IPS-15b (cell line): ENCODE data around the gene STRC.
"Not testable (repeated sequence)": the region's sequence is repeated elsewhere in the genome, so short reads cannot be mapped to it uniquely, and the experiment has no call there.

ENCODE experiments used
- H3K27me3 ChIP-seq: one replicate; pipeline ENCODE4 v1.6.1; 2013; ENCODE audit warnings: low read length; ENCODE audit not compliant: control insufficient read depth, insufficient read depth
- H3K36me3 ChIP-seq: one replicate; pipeline ENCODE4 v1.6.1; 2013; ENCODE audit warnings: low read length; ENCODE audit not compliant: control insufficient read depth, insufficient read depth
- H3K4me1 ChIP-seq: one replicate; pipeline ENCODE4 v1.6.1; 2013; ENCODE audit warnings: mild to moderate bottlenecking, low read length; ENCODE audit not compliant: control insufficient read depth, insufficient read depth
- H3K4me3 ChIP-seq: one replicate; pipeline ENCODE4 v1.5.1; 2013; ENCODE audit warnings: low read depth, low read length
- H3K9ac ChIP-seq: one replicate; pipeline ENCODE4 v1.6.1; 2013; ENCODE audit warnings: low read depth, mild to moderate bottlenecking, low read length
- H3K9me3 ChIP-seq: one replicate; pipeline ENCODE4 v1.6.1; 2013; ENCODE audit warnings: mild to moderate bottlenecking, low read length; ENCODE audit not compliant: control insufficient read depth, insufficient read depth

STRC gene

DNA sequence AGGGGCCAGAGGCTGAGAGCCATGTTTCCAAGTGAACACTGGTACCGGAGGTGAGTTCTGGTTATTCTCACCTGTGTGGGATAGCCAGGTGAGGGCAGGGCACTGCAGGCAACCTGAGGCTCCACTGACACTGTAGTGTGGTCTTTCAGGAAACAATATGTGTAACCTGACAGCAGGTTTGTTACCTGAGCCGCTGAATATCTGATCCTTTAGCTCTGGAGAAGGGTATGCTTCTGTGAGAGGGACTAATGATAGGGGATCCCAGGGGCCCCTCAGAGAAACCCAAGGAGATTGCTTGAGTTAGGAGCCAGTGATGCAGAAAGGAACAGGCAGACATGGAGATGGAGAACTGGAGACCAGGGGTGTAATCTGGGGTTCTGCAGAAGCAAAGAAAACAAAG, at the start of gene STRC:
TSS of gene STRC (minus strand) at position 101 of the 400 bp plus-strand sequence. CDS start at position 23, 78 bp downstream.
- not testable (repeated sequence) for H3K9ac ChIP-seq, H3K4me1 ChIP-seq, H3K36me3 ChIP-seq, H3K27me3 ChIP-seq, H3K4me3 ChIP-seq, H3K9me3 ChIP-seq

DNA sequence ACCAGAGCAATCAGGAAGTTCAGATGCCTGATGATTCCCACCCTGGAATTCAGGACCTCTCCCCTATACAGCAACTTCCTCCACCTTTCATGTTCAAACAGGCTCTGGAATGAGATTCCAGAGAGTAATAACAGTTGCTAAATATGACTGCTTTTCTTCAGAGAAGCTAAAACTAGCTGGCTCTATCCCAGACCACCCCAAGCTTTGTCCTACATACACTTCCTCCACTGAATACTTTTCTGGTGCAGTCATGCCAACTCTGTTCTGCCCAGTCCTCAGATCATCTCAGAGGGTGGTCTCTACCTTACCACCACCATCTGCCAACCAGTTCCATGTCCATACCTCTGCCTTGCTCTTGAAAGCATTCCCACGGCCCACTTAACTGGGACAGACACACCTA, 47.6 kb upstream of the STRC start:
- not testable (repeated sequence) for H3K27me3 ChIP-seq, H3K36me3 ChIP-seq, H3K9me3 ChIP-seq, H3K4me1 ChIP-seq, H3K9ac ChIP-seq, H3K4me3 ChIP-seq

DNA sequence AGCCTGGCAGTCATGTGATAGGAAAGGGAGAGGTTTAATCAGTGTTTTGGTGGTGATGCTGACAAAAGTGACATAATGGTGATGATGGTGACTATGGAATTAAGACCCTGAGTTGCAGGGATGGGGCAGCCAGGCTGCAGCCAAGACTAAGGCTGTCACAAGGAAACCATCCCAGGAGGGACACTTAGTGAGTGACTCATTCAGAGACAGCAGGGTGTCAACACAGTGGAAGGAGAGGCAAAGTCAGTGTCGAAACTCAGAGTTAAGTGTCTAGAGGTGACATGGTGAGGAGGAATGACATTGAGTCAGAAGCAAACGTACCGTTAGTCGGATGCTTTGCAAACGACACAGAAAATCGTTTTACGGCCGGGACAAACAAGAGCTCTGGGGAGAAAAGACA, 44.7 kb upstream of the STRC start:
- not testable (repeated sequence) for H3K4me1 ChIP-seq, H3K9ac ChIP-seq, H3K27me3 ChIP-seq, H3K36me3 ChIP-seq, H3K4me3 ChIP-seq, H3K9me3 ChIP-seq

GRCh38 chr15:43662293-43662692, 43.7 kb upstream of the STRC start:
- not testable (repeated sequence) for H3K27me3 ChIP-seq, H3K4me1 ChIP-seq, H3K9me3 ChIP-seq, H3K36me3 ChIP-seq, H3K4me3 ChIP-seq, H3K9ac ChIP-seq

DNA sequence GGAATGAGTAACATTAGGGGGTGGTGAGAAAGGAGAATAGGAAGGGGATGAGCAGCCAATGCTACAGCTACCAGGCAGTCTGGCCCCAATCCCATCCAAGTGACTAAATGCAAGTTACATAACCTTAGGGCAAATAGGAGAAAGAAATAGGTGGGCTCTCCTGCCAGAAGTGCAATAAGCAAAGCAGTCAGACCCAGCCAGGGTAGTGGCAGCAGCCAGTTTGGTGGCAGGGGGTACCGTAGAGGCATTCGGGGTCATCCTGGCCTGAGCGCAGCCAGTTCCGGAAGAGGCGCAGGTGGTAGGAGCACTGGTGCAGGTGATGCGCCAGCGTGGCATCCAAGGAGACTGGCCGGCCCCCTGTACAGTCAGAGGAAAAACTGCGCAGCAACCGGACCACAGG, 41.1 kb upstream of the STRC start:
- not testable (repeated sequence) for H3K9me3 ChIP-seq, H3K9ac ChIP-seq, H3K4me1 ChIP-seq, H3K27me3 ChIP-seq, H3K4me3 ChIP-seq, H3K36me3 ChIP-seq

GRCh38 chr15:43649430-43649926, 30.9 kb upstream of the STRC start:
- H3K4me3 ChIP-seq, H3K36me3 ChIP-seq, H3K9me3 ChIP-seq: not testable (repeated sequence)

GRCh38 chr15:43648649-43649429, 30.2 kb upstream of the STRC start, which contains the start of gene CATSPER2:
Gene CATSPER2 (minus strand): TSS chr15:43648844. CDS start chr15:43648061, 783 bp downstream.
- H3K4me3 ChIP-seq = no peak within 1 kb of the TSS
- no peaks in the 10 kb centered on the region for H3K36me3 ChIP-seq
- no peak within 1 kb of the TSS for H3K9ac ChIP-seq
- H3K27me3 ChIP-seq = no peaks in the 10 kb centered on the region
- no peaks in the 10 kb centered on the region for H3K9me3 ChIP-seq
- H3K4me1 ChIP-seq = no peaks in the 10 kb centered on the region

More at GRCh38 chr15:43649430-43649926, 30.9 kb upstream of the STRC start:
- not testable (repeated sequence) for H3K4me1 ChIP-seq, H3K9ac ChIP-seq, H3K27me3 ChIP-seq

- not testable (repeated sequence) for H3K9ac ChIP-seq, H3K4me3 ChIP-seq, H3K36me3 ChIP-seq
Observed at GRCh38 chr15:43638464-43639204, 20.0 kb upstream of the STRC start.

DNA sequence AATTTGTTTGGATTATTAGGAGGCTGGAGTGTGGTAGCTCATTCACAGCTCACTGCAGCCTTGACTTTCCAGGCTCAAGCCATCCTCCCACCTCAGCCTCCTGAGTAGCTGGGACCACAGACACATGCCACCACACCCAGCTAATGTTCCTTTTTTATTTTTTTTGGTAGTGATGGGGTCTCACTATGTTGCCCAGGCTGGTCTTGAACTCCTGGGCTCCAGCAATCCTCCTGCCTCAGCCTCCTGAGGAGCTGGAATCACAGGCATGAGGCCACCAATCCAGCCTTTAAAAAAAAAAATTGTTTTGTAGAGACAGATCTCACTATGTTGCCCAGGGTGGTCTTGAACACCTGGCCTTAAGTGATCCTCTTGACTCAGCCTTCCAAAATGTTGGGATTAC, 8.3 kb upstream of the STRC start:
- not testable (repeated sequence) for H3K27me3 ChIP-seq, H3K9ac ChIP-seq, H3K4me1 ChIP-seq, H3K4me3 ChIP-seq, H3K36me3 ChIP-seq, H3K9me3 ChIP-seq

More at GRCh38 chr15:43638464-43639204, 20.0 kb upstream of the STRC start:
- H3K4me1 ChIP-seq, H3K9me3 ChIP-seq, H3K27me3 ChIP-seq: not testable (repeated sequence)

DNA sequence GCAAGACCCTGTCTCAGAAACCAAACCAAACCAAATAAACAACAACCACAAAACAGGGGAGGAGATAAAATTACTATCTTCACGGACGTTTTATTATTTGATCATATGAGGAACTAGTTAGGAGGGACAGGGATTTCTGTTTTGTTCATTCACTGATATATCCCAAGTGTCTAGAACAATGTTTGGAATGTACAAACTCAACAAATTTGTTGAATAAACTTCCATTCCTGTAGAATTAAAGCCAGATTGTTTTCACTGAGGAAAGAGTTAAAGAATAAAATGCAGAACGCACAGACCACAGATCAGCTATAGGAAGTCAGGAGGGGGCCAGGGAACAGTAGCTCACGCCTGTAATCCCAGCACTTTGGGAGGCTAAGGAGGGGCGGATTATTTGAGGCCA, 6.5 kb upstream of the STRC start:
- Histone ChIP-seq H3K27me3 (no peaks in the 10 kb centered on the region), H3K36me3 (no peaks in the 10 kb centered on the region), H3K9ac (no peak overlapping the region), H3K4me1 (no peaks in the 10 kb centered on the region), H3K9me3 (no peaks in the 10 kb centered on the region), H3K4me3 (no peak overlapping the region)

- H3K4me1 ChIP-seq, H3K9me3 ChIP-seq, H3K9ac ChIP-seq, H3K36me3 ChIP-seq, H3K27me3 ChIP-seq, H3K4me3 ChIP-seq: not testable (repeated sequence)
Observed at GRCh38 chr15:43622068-43622799, 3.6 kb upstream of the STRC start.
